Measurements from ENCODE around the gene COG5.
A peak's percentile ranks its signal among the peaks of the same experiment; 100 is the strongest.

COG5 gene

GRCh38 chr7:107502154-107502553 lies 61.6 kb downstream of the COG5 start:
- TF ChIP-seq GABPA (IDR thresholded peaks at IDR 0.05; ENCODE audit: low read depth) (no peak), POLR2AphosphoS5 (IDR thresholded peaks at IDR 0.05; ENCODE audit: low read depth) (no peak), SPI1 (IDR thresholded peaks at IDR 0.05; ENCODE audit: borderline replicate concordance, low read depth) (no peak)
- TF ChIP-seq, protein P1, sequence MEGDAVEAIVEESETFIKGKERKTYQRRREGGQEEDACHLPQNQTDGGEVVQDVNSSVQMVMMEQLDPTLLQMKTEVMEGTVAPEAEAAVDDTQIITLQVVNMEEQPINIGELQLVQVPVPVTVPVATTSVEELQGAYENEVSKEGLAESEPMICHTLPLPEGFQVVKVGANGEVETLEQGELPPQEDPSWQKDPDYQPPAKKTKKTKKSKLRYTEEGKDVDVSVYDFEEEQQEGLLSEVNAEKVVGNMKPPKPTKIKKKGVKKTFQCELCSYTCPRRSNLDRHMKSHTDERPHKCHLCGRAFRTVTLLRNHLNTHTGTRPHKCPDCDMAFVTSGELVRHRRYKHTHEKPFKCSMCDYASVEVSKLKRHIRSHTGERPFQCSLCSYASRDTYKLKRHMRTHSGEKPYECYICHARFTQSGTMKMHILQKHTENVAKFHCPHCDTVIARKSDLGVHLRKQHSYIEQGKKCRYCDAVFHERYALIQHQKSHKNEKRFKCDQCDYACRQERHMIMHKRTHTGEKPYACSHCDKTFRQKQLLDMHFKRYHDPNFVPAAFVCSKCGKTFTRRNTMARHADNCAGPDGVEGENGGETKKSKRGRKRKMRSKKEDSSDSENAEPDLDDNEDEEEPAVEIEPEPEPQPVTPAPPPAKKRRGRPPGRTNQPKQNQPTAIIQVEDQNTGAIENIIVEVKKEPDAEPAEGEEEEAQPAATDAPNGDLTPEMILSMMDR (IDR thresholded peaks at IDR 0.05; ENCODE audit: insufficient read depth, low read length), result no peak
- TF ChIP-seq, protein P2, sequence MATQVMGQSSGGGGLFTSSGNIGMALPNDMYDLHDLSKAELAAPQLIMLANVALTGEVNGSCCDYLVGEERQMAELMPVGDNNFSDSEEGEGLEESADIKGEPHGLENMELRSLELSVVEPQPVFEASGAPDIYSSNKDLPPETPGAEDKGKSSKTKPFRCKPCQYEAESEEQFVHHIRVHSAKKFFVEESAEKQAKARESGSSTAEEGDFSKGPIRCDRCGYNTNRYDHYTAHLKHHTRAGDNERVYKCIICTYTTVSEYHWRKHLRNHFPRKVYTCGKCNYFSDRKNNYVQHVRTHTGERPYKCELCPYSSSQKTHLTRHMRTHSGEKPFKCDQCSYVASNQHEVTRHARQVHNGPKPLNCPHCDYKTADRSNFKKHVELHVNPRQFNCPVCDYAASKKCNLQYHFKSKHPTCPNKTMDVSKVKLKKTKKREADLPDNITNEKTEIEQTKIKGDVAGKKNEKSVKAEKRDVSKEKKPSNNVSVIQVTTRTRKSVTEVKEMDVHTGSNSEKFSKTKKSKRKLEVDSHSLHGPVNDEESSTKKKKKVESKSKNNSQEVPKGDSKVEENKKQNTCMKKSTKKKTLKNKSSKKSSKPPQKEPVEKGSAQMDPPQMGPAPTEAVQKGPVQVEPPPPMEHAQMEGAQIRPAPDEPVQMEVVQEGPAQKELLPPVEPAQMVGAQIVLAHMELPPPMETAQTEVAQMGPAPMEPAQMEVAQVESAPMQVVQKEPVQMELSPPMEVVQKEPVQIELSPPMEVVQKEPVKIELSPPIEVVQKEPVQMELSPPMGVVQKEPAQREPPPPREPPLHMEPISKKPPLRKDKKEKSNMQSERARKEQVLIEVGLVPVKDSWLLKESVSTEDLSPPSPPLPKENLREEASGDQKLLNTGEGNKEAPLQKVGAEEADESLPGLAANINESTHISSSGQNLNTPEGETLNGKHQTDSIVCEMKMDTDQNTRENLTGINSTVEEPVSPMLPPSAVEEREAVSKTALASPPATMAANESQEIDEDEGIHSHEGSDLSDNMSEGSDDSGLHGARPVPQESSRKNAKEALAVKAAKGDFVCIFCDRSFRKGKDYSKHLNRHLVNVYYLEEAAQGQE (IDR thresholded peaks at IDR 0.05; ENCODE audit: insufficient replicate concordance, low read depth), result no peak
- DNase-seq (ENCODE audit: low read depth in 1 of 2, low spot score in 1 of 2), result no peak
- Histone ChIP-seq H3K27ac (replicated peaks) (no peak overlapping the region), H3K27me3 (ENCODE audit: insufficient read depth, poor library complexity, severe bottlenecking) (no peaks in the 10 kb centered on the region), H3K4me3 (replicated peaks; ENCODE audit: insufficient read depth, low read length) (no peak overlapping the region)

- DNase-seq (ENCODE audit: low read depth in 1 of 2, low spot score in 1 of 2), result peak in 1 of 2 experiments; percentile 38
- H3K27ac ChIP-seq (replicated peaks), result no peak overlapping the region
- no peak overlapping the region for H3K4me3 ChIP-seq (replicated peaks; ENCODE audit: insufficient read depth, low read length)
- TF ChIP-seq SPI1 (IDR thresholded peaks at IDR 0.05; ENCODE audit: borderline replicate concordance, low read depth), result no peak
- TF ChIP-seq, protein P1 (IDR thresholded peaks at IDR 0.05; ENCODE audit: insufficient read depth, low read length), result peak; percentile 12
- H3K27me3 ChIP-seq (ENCODE audit: insufficient read depth, poor library complexity, severe bottlenecking), result no peaks in the 10 kb centered on the region
These were observed 62.1 kb downstream of the COG5 start for GRCh38 chr7:107501593-107501992.

DNA sequence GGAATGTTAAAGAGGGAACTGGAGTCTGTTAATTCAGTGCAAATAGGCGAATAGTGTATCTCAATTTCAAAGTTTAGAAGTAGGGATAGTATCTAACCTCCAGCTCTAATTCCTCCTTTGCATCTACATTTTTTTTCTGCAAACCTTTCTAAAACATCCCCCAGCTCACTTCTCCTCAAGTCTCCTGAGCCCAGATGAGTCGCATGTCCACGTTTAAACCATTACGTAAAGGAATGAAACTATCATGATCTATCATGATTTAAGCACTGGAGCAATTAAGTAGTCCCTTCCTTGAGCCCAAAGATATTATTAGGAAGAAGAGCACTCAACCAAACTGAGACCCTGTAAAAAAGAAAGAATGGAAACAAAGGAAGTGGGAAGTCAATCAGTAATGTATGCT lies 64.0 kb downstream of the COG5 start:
- no peaks in the 10 kb centered on the region for H3K27me3 ChIP-seq (ENCODE audit: insufficient read depth, poor library complexity, severe bottlenecking)
- DNase-seq (ENCODE audit: low read depth in 1 of 2, low spot score in 1 of 2), result no peak
- TF ChIP-seq POLR2AphosphoS5 (IDR thresholded peaks at IDR 0.05; ENCODE audit: low read depth) (no peak), GABPA (IDR thresholded peaks at IDR 0.05; ENCODE audit: low read depth) (no peak), SPI1 (IDR thresholded peaks at IDR 0.05; ENCODE audit: borderline replicate concordance, low read depth) (no peak)
- TF ChIP-seq, protein P1 (IDR thresholded peaks at IDR 0.05; ENCODE audit: insufficient read depth, low read length), result no peak
- TF ChIP-seq, protein P2 (IDR thresholded peaks at IDR 0.05; ENCODE audit: insufficient replicate concordance, low read depth), result no peak
- H3K4me3 ChIP-seq (replicated peaks; ENCODE audit: insufficient read depth, low read length), result no peak overlapping the region
- no peak overlapping the region for H3K27ac ChIP-seq (replicated peaks)

DNA sequence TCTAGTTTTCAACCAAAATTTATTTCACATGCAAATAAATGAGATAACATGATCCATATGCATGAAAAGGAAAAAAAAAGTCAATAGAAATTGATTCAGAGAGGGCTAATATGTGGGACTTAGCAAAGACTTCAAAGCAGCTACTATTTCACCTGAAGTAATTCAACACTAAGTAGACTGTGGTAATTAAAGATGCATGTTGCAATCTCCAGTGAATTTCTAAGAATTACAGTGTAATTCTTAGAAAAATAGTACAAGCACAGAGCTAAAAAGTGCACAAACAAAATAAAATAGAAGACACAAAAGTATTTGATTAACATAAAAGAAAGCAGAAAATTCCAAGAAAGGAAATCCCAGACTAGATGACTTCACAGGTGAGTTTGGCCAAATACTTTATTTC lies 68.2 kb downstream of the COG5 start:
- H3K27ac ChIP-seq (replicated peaks), result no peak overlapping the region
- H3K4me3 ChIP-seq (replicated peaks; ENCODE audit: insufficient read depth, low read length), result no peak overlapping the region
- no peaks in the 10 kb centered on the region for H3K27me3 ChIP-seq (ENCODE audit: insufficient read depth, poor library complexity, severe bottlenecking)
- TF ChIP-seq GABPA (IDR thresholded peaks at IDR 0.05; ENCODE audit: low read depth) (no peak), SPI1 (IDR thresholded peaks at IDR 0.05; ENCODE audit: borderline replicate concordance, low read depth) (no peak), POLR2AphosphoS5 (IDR thresholded peaks at IDR 0.05; ENCODE audit: low read depth) (no peak)
- TF ChIP-seq, protein P2 (IDR thresholded peaks at IDR 0.05; ENCODE audit: insufficient replicate concordance, low read depth), result no peak
- TF ChIP-seq, protein P1 (IDR thresholded peaks at IDR 0.05; ENCODE audit: insufficient read depth, low read length), result no peak
- no peak for DNase-seq (ENCODE audit: low read depth in 1 of 2, low spot score in 1 of 2)
